CD4-positive, alpha-beta T cell treated with Interleukin-17A for 1 hour (primary cell): ENCODE measurements around the gene LGALS12.
A peak's percentile ranks its signal among the peaks of the same experiment; 100 is the strongest.
"Not testable (repeated sequence)": the region's sequence is repeated elsewhere in the genome, so short reads cannot be mapped to it uniquely, and the experiment has no call there.

Experiments
- DNase-seq: peaks from one replicate; pipeline ENCODE4 v3.0.0-alpha.2; 2020

Gene LGALS12

GRCh38 chr11:63504933-63505586, 824 bp upstream of the LGALS12 start:
- no peak for DNase-seq

- no peak for DNase-seq
Measured at GRCh38 chr11:63506876-63507275, 992 bp downstream of the LGALS12 start.

GRCh38 chr11:63507511-63507910, 1.6 kb downstream of the LGALS12 start:
- no peak for DNase-seq

- DNase-seq = peak; percentile 14
Measured at GRCh38 chr11:63508009-63508408, 2.1 kb downstream of the LGALS12 start.

- no peak for DNase-seq
Measured at GRCh38 chr11:63508745-63509144, 2.9 kb downstream of the LGALS12 start.

- no peak for DNase-seq
Measured at GRCh38 chr11:63510360-63511047, 4.6 kb downstream of the LGALS12 start.

- no peak for DNase-seq
Measured at GRCh38 chr11:63511048-63511748, 5.3 kb downstream of the LGALS12 start.

- DNase-seq = no peak
Measured at GRCh38 chr11:63512816-63513215, 6.9 kb downstream of the LGALS12 start.

- DNase-seq = no peak
Measured at GRCh38 chr11:63516109-63516508, 10.2 kb downstream of the LGALS12 start.

- DNase-seq = no peak
Measured at GRCh38 chr11:63517156-63517555, 11.3 kb downstream of the LGALS12 start.

- peak; percentile 54 for DNase-seq
Measured at GRCh38 chr11:63518548-63518947, 12.7 kb downstream of the LGALS12 start.

GRCh38 chr11:63520606-63521170, 14.8 kb downstream of the LGALS12 start:
- no peak for DNase-seq

- DNase-seq = no peak
Measured at GRCh38 chr11:63521896-63522295, 16.0 kb downstream of the LGALS12 start.

GRCh38 chr11:63523151-63523550, 17.3 kb downstream of the LGALS12 start:
- no peak for DNase-seq

GRCh38 chr11:63527667-63528066, 21.8 kb downstream of the LGALS12 start:
- DNase-seq = no peak

- not testable (repeated sequence) for DNase-seq
Measured at GRCh38 chr11:63528156-63528555, 22.3 kb downstream of the LGALS12 start.

GRCh38 chr11:63528729-63529278, 22.9 kb downstream of the LGALS12 start:
- not testable (repeated sequence) for DNase-seq

GRCh38 chr11:63529373-63529772, 23.5 kb downstream of the LGALS12 start:
- DNase-seq = not testable (repeated sequence)

GRCh38 chr11:63530021-63530420, 24.1 kb downstream of the LGALS12 start:
- DNase-seq = no peak

GRCh38 chr11:63531074-63531792, 25.3 kb downstream of the LGALS12 start:
- DNase-seq = peak; percentile 90

- no peak for DNase-seq
Measured at GRCh38 chr11:63532117-63532516, 26.2 kb downstream of the LGALS12 start.

GRCh38 chr11:63532799-63533475, 27.1 kb downstream of the LGALS12 start:
- no peak for DNase-seq
